T-helper 2 cell treated with Interferon-gamma antibody and Interleukin-4, amounts not matched to agents 100 ng/mL and 5 ng/mL, for 36 hours (primary cell): ENCODE results near the gene PRSS23. TPM values are rescaled to one million over a fixed set of nuclear protein-coding genes. Genes with fewer than 3 reads are reported as not detected.
"Not testable (repeated sequence)": the region's sequence is repeated elsewhere in the genome, so short reads cannot be mapped to it uniquely, and the experiment has no call there.

Source experiments
- intact Hi-C: fragments of 100-400 bp; cut with micrococcal nuclease; formaldehyde crosslinking; loops from one replicate; pipeline ENCODE4 v1.15.1; 2023
- total RNA-seq: library from RNA; stranded (reverse); gene quantifications from 2 replicates; pipeline ENCODE4 v1.2.3, GENCODE V29; 2022

The PRSS23 gene, protein sequence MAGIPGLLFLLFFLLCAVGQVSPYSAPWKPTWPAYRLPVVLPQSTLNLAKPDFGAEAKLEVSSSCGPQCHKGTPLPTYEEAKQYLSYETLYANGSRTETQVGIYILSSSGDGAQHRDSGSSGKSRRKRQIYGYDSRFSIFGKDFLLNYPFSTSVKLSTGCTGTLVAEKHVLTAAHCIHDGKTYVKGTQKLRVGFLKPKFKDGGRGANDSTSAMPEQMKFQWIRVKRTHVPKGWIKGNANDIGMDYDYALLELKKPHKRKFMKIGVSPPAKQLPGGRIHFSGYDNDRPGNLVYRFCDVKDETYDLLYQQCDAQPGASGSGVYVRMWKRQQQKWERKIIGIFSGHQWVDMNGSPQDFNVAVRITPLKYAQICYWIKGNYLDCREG
- 0.48 and 0.75 TPM in 2 replicates for total RNA-seq

DNA sequence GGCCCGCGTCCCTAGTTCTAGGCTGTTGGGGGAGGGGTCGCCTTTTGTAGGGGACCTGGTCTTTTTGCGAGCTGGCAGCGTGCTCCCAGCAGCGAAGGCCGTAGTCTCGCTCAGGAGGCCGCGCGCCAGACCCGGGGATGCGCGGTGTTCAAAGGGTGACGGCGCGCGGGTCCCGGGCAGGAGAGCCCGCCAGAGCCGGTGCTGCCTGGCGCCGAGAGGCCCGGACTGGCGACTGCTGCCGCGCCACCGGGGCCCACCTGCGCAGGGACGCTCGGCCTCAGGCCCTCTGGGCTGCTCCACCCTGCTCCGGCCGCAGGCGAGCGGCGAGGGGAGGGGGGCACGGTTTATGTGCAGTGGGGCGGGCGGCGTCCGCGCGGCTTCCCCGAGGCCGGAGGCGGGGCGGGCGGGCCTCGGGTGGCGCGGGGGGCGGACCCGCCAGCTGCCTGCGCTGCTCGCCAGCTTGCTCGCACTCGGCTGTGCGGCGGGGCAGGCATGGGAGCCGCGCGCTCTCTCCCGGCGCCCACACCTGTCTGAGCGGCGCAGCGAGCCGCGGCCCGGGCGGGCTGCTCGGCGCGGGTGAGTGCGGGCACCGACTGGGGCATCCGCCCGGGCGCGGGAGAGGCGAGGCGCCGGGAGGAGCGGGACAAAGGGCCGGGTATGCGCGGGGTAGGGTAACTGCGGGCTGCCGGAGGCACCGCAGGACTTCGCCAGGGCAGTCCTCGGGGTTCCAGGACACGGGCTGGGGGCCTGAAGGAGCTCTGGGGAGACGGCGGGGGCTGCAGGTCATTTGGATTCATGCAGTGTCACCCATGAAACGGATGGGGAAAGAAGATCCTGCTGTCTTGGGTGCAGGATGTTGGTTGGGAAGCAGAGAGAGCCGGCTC lies at the start of gene PRSS23:
Gene PRSS23 (plus strand): TSS at position 467 of the 884 bp plus-strand sequence. CDS start 7,102 bp downstream, outside the sequence.
- intact Hi-C loops, result no loop called here

DNA sequence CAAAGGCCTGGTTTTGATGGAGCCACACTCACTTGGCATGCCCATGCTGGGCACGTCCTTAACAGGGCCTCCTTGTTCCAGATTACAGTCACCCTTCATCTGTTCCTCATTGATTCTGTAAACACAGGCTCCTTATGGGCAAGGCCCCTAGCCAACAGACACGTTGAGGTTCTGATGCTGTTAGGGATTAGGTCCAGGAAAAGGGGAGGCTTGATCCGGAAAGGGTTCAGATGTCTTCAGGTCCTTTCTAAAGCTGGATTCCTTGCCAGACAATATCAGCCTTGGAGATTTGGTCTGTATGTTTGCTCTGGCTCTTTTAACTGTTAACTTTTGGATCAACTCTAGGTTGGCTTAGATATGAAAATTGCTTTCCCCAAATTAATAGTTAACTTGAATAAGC lies 46.9 kb upstream of the PRSS23 start:
- intact Hi-C loops, result no loop called here

DNA sequence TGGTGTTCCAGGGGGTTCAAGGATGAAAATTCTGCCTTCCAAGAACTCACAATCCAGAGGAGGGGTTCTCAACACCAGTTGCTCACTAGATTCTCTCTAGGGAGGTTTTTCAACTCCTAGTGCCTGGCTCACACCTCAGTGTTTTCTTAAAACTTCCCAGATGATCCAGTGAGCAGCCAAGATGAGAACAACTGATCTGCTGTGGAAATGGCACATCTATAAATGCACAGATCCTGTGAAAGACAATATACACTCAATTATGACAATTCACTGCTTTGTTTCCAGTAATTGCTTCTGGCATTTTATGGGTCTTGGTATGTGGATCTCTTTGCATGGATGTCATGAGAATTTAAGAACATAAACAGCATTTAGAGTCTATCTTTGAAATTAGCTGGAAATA lies 45.2 kb upstream of the PRSS23 start:
- intact Hi-C loops, result no loop called here

DNA sequence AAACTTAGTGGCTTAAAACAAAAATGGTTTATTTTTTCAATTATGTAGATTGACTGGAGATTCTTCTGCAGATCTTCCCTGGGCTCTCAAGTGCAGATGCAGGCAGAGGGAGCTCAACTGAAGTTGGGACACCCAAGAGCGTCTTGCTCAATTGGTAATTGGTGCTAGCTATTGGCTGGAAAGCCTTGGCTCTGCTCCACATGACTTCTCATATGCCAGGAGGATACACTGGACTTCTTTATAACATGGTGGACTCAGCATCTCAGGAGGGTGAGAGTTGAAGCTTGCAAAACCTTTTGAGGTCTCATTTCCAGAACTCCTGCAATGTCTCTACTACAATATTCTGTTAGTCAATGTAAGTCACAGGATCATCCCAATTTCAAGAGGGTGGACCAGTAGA lies 42.2 kb upstream of the PRSS23 start:
- intact Hi-C loops, result no loop called here

DNA sequence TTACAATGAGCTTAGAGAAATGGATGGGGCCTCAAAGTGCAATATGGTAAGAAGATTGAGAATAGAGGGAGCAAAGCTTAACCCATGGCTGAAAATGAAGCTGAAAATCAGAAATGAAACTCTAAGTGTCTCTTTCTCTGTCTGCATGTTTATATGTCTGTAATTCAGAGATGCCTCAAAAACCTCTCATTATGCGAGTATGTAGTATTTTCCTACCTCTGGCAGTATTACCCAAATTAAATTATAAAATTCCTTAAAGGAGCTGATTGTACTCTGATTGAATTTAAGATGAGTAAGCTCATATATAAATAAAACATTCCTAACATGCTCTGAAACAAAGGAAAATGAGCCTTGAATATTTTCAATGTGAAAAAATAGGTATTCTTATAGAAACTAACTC lies 39.8 kb upstream of the PRSS23 start:
- intact Hi-C loops, result no loop called here

DNA sequence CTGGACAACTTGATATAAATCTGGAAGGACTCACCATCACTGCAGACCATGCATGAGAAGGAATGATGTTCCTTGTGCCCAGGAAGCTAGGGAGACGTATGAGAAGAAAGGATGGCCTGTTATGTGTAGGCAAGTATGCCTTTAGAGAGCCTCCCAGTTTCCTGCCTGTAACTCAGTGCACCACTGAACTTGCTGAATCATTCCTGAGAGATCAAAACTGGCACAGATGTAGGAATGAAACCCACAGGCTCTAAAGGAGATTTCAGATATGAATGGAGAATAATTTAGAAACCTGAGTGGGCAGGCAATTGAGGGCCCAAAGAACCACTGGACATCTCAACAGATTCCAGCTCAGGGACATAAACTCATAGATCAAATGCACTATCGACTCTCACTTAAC lies 38.4 kb upstream of the PRSS23 start:
- intact Hi-C loops, result no loop called here

DNA sequence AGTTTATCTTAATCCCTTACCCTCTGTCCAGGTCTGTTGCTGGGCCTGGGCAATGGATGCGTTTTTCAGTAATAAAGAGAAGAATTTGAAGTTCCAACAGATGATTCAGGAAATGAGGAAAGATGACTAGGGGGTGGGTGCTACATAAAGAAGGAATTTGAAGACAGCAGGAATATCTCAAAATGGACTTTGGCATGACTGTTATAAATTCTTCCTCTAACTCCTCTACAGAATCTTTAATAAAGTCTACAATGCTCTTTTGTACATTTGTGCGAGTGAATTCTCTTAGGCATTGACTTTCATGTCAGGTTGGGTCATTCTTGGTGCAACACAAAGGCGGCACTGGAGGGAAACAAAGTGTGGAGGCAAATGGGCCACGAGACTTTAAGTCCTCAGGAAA lies 35.1 kb upstream of the PRSS23 start:
- intact Hi-C loops, result no loop called here

DNA sequence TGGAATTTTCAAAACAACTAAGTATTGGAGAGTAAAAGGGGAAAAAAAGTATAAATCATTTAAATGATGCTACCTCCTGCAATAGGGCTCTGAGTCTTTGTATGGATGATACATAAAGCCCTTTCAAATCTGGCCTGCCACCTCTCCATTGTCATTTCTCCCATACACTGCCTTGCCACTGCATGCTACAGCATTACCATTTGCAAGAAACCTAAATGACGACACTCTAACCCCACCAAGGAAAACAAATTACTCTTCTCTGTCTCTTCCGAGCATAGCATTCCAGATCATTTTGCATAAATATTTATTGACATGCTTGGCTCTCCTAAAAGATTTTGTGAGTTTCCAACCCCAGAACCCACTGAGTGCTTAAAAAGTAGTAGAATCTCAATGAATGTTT lies 34.5 kb upstream of the PRSS23 start:
- intact Hi-C loops, result no loop called here

DNA sequence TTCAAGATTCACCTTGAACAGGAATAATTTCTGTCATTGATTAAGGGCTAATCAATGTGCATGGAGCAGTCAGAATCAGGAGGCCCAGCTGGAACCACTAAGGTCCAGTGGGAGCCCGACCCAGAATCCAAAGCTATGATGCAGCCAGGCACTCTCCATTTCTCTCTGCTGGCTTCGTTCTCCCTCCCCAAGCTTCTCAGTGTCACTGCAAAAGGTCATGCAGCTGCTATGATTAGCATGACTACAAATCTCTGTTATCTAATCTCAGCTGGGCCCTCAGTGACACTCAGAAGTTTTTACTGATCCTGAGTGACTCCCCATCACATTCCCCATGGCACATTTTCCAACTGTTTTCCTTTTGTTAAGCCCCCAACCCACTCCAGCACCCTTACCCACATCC lies 31.1 kb upstream of the PRSS23 start:
- intact Hi-C loops, result no loop called here

DNA sequence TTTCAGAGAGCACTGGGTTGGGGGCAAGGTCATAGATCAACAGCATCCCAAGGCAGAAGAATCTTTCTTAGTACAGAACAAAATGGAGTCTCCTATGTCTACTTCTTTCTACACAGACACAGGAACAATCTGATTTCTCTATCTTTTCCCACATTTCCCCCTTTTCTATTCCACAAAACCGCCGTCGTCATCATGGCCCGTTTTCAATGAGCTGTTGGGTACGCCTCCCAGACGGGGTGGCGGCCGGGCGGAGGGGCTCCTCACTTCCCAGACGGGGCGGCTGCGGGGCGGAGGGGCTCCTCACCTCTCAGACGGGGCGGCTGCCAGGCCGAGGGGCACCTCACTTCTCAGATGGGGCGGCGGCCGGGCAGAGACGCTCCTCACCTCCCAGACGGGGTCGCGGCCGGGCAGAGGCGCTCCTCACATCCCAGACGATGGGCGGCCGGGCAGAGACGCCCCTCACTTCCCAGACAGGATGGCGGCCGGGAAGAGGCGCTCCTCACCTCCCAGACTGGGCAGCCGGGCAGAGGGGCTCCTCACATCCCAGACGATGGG lies 29.8 kb upstream of the PRSS23 start:
- intact Hi-C loops, result not testable (repeated sequence)

DNA sequence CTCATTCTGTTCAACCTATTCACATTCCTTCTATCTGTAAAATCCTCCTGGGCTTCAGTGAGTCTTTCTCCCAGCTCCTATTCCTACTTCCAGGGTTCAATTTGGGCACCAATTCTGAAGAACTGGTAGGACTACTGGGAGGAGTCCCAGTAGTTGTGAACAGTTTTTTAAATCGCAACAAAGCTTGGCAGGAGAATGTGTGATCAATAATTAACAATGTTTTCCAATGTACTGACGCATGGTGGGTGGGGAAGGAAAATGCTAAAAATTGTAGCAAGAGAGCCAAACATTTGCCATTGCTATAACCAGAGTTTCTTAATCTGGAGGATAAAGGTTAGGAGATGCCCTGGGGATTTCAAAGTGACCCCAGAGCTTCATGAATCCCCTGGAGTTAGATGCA lies 27.3 kb upstream of the PRSS23 start:
- intact Hi-C loops, result no loop called here

DNA sequence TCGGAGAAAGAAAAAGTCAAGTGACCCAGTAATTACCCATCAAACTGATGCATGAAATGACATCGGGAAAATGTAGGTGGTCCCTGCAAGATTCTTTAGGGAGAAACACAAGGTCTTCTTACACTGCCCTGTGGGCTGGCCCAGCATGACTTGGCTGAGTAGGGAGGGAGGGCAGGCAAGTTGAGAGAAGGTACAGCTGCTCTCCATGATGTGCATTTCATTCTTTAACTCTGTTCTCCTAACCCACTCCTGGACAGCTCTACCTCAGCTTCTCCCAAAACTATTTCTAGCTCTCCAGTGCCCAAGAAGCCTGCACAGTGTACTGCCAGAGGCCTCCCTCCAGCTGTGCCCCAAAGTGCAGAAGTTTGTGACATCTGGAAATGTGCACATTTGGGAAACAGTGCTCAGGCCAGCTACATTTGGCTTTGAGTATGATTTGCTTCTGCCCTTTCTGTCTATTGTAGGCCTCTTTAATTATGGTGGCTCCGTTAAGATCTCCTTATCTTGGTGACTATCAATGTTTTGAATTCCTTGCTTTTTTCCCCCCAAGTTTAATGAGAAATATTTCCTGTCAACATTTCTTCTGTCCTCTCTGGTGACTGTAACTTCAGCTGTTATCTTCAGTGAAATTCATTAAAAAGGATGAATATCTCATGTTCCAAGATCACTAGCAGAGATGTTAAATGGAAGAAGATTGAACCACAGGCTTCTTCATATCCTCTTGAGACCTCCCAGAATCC lies 26.7 kb upstream of the PRSS23 start:
- intact Hi-C loops, result no loop called here

DNA sequence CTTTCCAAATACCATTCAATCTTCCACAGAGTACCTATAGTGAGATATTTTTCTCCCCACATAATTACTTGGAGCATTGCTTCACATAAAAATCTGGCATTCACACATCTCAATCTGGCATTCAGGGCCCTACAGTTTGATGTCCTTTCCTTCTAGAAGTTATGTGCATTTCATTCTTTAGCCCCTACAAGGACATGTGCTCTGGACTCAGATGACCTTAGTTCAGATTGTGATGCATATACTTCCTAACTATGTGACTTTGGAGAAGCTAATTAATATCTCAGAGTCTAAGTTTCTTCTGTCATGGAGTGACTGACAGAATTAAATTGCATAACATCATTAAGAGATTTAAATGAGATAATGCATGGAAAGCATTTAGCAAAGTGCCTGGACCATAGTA lies 25.9 kb upstream of the PRSS23 start:
- intact Hi-C loops, result no loop called here

DNA sequence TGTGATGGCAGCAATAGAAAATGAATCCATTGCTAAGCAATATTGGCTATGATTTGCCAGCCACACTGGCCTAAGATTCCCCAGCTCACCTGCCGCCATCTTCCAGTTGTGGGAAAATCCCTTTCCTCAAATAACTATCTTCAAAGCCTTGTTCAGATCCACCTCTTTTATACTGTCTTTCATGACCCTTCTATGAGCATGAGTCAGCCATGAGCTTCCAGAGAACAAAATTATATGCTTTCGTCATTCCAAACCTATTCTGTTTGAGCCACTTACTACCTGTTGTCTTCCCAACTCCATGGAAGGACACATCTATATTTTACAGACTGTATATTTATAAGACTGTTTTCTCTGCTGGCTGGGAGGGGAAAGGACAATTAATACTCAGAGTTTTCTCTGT lies 25.0 kb upstream of the PRSS23 start:
- intact Hi-C loops, result no loop called here

DNA sequence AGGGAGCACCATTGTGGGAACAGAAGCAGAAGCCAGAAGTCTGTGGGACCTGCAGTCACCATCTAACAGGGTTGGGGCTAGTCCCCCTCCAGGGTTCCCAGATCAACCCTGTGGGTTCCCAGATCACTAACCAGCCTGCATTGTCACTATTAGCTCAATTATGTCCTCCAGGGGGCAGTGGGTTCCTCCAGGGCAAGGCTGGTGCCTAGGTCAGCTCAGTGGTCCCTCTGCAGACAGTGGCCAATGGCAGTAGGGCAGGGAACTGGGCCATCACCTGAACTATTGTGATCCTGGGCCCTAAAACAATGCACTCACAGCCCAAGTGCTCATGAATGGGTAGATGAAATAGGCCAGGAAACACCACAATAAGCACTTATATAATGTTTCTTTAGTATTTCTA lies 18.8 kb upstream of the PRSS23 start:
- intact Hi-C loops, result no loop called here

DNA sequence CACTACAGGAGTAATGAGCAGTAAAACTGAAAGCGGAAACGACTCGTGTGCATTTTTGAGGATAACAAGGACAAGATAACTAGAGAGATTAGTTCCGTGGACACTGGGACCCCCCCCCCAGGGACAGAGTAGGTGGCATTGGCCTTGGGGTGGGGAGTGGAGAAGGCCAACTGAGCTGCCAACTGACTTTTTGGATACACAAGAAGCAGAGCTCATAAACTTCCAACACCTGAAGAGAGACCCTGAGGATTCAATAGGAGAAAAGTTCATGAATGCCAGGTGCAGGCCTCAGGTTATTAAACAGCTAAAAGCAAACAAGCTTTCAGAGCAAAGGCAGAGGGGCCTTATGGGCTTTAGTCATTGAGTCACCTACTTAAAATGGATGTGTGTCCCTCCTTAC lies 17.6 kb upstream of the PRSS23 start:
- intact Hi-C loops, result no loop called here

DNA sequence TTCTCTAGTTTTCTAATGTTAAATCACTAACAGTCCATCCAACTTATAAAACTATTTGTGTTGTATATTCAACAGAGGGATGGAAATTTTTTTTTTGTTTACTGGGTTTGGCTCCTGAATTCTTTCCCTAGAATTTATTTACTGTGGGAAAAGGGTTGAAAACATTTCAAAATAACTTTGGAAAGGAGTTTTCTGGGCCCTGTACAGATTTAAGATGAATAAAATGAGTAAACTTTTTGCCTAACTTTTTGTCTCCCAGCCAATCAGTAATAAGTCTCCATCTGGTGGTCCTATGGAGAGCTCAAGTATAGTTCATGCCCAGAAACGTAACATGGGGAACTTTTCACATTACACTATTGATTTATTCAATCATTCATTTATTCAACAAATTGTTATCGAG lies 16.7 kb upstream of the PRSS23 start:
- intact Hi-C loops, result no loop called here

DNA sequence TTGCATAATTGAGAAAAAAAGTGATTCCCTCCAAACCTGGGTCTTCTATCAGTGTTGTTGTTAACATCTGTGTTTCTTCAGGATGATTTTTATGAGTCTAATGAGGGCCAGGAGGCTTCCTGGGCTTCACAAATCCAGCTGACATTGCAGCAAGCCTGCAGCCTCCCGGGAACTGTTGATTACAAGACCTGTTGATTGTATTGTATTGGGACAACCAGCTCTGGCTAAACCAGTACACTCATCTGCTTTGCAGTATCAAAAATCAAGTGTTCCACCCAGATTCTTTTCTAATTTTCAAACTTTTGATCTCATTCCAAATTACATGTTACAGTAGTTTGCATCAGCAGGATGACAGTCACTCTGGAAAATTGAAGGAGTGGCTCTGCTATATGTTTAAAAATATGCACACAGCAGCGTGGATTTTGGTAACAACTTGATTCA lies 16.1 kb upstream of the PRSS23 start:
- intact Hi-C loops, result no loop called here

DNA sequence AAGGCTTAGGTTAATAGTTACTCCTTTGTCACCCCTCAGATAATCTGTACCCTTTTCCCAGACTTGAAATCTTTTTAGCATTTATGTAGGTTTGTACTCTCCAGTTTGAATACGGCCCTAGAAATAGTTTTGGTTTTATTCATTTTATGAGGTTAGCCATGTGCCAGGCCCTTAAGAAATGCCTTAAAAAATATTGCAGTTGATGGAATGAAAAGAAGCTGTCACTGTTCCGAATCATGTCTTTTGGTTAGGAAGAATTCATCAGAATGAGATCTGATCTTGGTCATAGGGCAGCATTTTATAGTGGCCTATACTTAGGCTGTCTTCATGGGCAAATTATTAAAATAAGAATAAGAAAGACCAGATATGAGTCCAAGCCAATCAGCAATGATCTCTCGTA lies 14.8 kb upstream of the PRSS23 start:
- intact Hi-C loops, result no loop called here

DNA sequence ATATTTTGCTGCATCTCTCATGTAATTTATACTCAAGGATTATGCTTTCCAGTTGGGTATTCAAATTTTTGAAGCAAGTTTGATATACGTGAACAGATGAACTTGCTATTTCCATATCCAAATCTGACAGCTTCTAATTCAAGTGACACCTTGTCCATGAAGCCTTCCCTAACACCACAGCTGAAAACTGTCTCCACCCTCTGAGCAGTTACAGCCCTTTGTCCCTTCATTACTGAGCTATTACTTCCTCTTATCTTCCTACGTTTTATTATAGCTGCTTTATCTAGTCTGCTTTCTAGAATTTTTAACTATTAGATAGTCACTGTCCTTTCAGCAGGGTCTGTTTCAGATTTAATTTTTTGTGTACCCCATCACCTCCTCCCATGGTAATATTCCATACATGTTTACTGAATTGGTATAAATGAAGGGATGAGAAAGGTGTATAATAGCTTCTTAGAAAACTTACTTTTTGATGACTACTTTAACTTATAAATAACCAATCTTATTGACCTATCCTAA lies 13.3 kb upstream of the PRSS23 start:
- intact Hi-C loops, result no loop called here

DNA sequence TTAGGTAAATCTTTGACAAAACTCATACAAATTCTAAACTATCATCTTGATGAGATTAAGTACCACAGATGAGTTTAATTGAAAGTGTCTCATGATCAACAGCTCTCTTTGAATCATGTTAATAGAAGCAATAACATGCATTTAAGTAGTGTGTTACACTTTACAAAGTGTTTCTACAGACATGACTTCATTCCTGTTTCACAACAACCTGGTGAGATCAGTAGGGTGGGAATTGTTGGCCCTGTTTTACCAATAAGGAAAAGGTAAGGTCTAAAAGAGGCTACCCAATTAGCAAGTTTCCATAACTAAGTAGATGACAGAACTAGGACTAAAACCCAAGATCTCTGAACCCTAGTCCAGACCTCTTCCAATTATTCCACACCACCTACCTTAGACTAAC lies 12.7 kb upstream of the PRSS23 start:
- intact Hi-C loops, result no loop called here
